GM13977 (cell line): ENCODE data around the gene KCNK7.

Experiments
- DNase-seq: peaks from one replicate; pipeline ENCODE4 v3.0.0; 2012; ENCODE audit warnings: low spot score
- in situ Hi-C: fragments of 300-500 bp; cut with MboI; formaldehyde crosslinking; loops from one replicate; pipeline ENCODE4 v1.12.0; 2022; ENCODE audit warnings: low sequenced_read_pairs, low pct_unique_long_range_greater_than_20kb, mixed read lengths, inconsistent platforms; ENCODE audit not compliant: unreplicated experiment
- TF ChIP-seq, protein P1 (sequence below): IDR thresholded peaks from 2 replicates; pipeline ENCODE4 v1.5.1; 2012; ENCODE audit warnings: mild to moderate bottlenecking, control low read depth; ENCODE audit not compliant: insufficient read depth; ENCODE audit errors: extremely low read depth, missing control alignments

Gene KCNK7

DNA sequence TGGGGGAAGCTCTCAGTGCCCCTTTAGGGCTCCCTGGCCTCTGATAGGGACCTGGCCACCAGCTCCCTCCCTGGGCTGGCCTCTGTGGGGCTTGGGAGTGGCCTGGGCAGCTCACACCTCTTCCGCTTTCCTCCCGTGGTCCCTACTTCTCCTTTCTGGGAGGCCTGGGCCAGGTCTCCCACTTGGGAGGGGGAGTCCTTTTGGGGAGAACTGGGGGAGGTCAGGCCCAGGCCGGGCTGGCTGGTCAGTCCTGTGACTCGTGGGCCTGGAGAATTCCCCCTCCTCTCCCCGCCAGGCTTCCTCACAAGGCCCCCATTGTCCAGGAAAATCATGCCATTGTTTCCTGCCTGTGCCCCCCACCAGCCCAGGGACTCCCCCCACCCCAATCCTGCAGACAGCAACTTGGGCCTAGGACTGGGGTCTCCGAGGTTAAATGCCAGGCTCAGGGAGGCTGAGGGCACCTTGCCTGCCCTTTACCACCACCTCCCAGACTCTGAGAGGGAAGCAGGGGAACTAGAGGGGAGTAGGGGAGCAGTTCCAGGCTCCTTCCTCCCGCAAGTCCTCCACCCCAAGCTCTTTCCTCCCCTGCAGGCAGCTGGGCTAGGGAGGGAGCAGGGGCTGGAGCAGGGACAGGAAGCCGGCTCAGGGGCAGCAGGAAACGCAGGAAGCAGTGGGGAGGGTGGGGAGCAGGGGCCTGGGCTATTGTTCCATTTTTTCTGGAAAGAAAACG is 15.6 kb upstream of the KCNK7 start:
- DNase-seq: no peak
- in situ Hi-C loops: no loop called here
- TF ChIP-seq, protein P1, sequence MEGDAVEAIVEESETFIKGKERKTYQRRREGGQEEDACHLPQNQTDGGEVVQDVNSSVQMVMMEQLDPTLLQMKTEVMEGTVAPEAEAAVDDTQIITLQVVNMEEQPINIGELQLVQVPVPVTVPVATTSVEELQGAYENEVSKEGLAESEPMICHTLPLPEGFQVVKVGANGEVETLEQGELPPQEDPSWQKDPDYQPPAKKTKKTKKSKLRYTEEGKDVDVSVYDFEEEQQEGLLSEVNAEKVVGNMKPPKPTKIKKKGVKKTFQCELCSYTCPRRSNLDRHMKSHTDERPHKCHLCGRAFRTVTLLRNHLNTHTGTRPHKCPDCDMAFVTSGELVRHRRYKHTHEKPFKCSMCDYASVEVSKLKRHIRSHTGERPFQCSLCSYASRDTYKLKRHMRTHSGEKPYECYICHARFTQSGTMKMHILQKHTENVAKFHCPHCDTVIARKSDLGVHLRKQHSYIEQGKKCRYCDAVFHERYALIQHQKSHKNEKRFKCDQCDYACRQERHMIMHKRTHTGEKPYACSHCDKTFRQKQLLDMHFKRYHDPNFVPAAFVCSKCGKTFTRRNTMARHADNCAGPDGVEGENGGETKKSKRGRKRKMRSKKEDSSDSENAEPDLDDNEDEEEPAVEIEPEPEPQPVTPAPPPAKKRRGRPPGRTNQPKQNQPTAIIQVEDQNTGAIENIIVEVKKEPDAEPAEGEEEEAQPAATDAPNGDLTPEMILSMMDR: no peak

DNA sequence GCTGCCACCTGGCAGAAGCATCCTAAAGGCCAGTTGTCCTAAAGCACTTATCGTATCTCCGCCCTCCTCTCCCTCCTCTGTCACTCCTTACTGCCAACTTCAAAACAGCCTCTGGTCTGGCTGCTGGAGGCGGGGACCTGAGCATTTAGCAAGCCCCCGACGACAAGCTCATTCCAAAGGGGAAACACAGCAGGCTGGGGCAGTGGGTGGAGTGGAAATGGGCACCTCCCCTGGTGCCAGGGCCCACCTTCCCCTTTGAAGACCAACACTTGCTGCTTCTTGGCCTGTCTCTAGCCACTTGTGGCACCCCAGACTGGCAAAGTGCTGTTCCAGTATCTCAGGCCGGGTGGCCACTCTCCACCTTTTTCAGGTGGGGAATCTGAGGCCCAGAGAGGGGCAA is 14.8 kb upstream of the KCNK7 start:
- no peak for DNase-seq
- TF ChIP-seq, protein P1: no peak

DNA sequence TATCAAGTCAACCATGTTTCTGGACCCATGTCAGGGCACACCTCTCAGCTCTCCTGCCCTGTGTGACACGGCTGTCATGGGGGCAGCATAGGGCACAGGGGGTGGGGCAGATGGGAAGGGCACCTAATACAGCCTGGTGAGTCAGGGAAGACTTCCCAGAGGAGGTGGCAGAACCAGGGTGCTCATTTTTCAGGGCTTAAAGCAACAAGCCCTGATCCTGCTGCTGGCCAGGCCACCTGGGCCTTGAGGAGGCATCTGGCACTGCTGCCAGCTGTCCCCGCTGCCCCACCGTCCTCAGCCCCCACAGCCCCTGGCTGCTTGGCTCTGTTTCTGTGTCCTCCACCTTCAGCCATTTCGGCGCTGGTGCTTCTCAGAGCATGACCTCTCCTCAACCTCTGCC is 14.1 kb upstream of the KCNK7 start:
- in situ Hi-C loops: no loop called here
- no peak for DNase-seq
- TF ChIP-seq, protein P1: no peak

More for the DNA sequence above, 14.8 kb upstream of the KCNK7 start:
- in situ Hi-C loops: no loop called here

DNA sequence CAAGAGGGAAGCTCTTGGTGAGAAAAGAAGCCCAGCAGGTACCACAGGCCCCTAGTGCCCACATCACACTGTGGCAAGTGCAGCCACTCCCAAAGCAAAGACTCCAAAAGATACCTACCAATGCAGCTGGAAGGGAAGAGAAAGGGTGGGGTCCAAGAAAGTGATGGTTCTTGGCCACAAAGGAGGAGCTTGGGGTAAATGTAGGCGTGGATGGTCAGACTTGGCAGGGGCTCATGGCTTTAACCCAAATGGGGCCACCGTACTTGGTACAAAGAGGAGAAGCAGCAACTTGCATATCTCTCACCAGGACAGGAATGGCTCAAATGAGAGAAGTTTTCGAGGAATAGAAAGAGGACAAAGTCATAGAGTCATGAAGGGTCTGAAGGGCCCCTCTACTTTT is 13.6 kb upstream of the KCNK7 start:
- TF ChIP-seq, protein P1: no peak
- DNase-seq: no peak
- in situ Hi-C loops: no loop called here

DNA sequence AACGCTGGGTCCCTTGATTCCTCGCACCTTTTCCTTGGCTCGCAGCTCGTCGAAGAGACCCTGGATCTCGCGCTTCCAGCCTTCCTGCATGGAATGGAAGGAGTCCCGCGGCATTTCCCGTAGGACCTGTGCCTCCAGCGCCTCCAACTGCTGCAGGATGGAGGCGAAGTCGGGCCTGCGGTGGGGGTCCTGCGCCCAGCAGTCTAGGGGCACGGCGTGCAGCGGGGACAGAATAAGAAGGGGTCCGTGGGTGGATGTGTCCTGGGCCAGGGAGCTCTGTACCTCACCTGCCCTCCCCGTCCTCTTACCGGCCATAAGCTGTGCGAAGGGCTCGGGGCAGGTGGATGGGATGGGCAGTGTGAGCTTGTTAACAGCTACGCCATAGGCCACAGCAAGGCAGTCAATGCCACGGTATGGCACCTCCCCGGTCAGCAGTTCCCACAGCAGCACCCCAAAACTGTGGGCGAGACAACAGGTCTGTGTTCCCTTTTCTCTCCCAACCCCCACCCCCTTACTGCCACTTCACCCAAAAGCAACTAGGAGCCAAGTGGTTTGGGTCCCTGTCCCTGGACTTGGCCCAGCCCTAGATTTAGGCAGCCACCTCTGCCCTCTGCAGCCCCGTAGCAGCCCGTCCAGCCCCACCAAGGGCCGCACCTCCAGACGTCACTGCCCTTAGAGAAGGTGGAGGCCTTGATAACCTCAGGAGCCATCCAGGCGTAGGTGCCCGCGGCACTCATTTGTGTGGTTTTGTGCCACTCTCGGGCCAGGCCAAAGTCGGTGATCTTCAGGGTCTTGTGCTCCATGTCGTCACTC is 12.2 kb upstream of the KCNK7 start:
- TF ChIP-seq, protein P1: no peak
- in situ Hi-C loops: no loop called here
- DNase-seq: no peak

DNA sequence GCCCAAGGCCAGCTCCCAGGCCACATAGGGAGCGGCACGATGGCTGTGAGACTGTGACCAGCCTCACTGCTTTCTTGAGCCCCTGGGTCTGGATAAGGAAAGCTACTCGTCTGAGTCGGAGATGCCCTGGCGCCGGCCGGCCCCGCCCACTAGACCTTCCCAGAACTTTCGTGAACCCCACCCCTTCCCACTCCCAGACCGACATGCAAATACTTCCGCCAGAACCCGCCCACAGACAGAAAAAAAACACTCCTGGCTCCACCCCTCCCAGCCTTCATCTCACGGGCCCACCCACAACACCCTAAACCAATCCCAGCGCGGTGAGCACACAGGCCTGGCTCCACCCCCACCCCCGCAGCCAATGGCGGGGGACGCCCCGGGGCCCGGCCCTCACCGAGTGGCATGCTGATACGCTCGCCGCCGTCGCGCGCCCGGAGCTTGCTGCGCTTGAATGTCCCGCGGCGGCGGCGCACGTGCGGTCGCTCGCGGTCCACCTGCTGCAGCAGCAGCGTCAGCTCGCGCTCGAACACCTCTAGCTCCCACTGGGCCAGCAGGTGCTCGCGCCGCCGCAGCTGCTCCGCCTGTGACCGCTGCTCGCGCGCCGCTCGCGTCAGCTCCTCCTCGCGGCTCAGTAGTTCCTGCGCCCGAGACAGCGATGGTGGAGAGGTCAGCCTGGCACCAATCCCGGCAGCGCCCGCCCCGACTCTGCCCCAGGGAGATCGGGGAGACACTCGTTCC is 11.4 kb upstream of the KCNK7 start:
- DNase-seq: no peak
- in situ Hi-C loops: no loop called here
- TF ChIP-seq, protein P1: no peak
